ENCODE measurements around the gene SLC12A5.
"Not testable (repeated sequence)": the region's sequence is repeated elsewhere in the genome, so short reads cannot be mapped to it uniquely, and the experiment has no call there.

Gene SLC12A5

GRCh38 chr20:46028772-46029371 lies at the start of gene SLC12A5:
Gene SLC12A5 (plus strand): TSS chr20:46029215. CDS start chr20:46029345, 130 bp downstream.
- DNase-seq, result no peak

- no peak for DNase-seq
Measured at GRCh38 chr20:45981261-45981660, 47.8 kb upstream of the SLC12A5 start.

GRCh38 chr20:45983279-45983743 lies 45.7 kb upstream of the SLC12A5 start:
- no peak for DNase-seq

GRCh38 chr20:45985573-45985972 lies 43.4 kb upstream of the SLC12A5 start:
- no peak for DNase-seq

- DNase-seq, result peak; percentile 77
Measured at GRCh38 chr20:45987108-45987780, 41.8 kb upstream of the SLC12A5 start.

GRCh38 chr20:45988830-45989229 lies 40.2 kb upstream of the SLC12A5 start:
- not testable (repeated sequence) for DNase-seq

GRCh38 chr20:45991616-45992015 lies 37.4 kb upstream of the SLC12A5 start:
- no peak for DNase-seq

GRCh38 chr20:45993197-45993951 lies 35.6 kb upstream of the SLC12A5 start:
- peak; percentile 72 for DNase-seq

GRCh38 chr20:45994761-45995493 lies 34.1 kb upstream of the SLC12A5 start:
- peak; percentile 60 for DNase-seq

- not testable (repeated sequence) for DNase-seq
Measured at GRCh38 chr20:45995495-45996097, 33.4 kb upstream of the SLC12A5 start.

- DNase-seq, result no peak
Measured at GRCh38 chr20:45997187-45997586, 31.8 kb upstream of the SLC12A5 start.

GRCh38 chr20:45998337-45998736 lies 30.7 kb upstream of the SLC12A5 start:
- peak; percentile 96 for DNase-seq

- peak; percentile 84 for DNase-seq
Measured at GRCh38 chr20:45998761-45999160, 30.3 kb upstream of the SLC12A5 start.

- DNase-seq, result no peak
Measured at GRCh38 chr20:45999557-46000261, 29.3 kb upstream of the SLC12A5 start.

- peak; percentile 49 for DNase-seq
Measured at GRCh38 chr20:46000262-46000996, 28.6 kb upstream of the SLC12A5 start.

- DNase-seq, result no peak
Measured at GRCh38 chr20:46001498-46001897, 27.5 kb upstream of the SLC12A5 start.

- no peak for DNase-seq
Measured at GRCh38 chr20:46002008-46002407, 27.0 kb upstream of the SLC12A5 start.

GRCh38 chr20:46004187-46004586 lies 24.8 kb upstream of the SLC12A5 start:
- DNase-seq, result peak; percentile 93

GRCh38 chr20:46004889-46005473 lies 24.0 kb upstream of the SLC12A5 start:
- peak; percentile 93 for DNase-seq

- DNase-seq, result peak; percentile 53
Measured at GRCh38 chr20:46006022-46006705, 22.9 kb upstream of the SLC12A5 start.
